Measurements from ENCODE around the gene MPI. TPM values are rescaled to one million over a fixed set of nuclear protein-coding genes. Genes with fewer than 3 reads are reported as not detected.

Gene MPI, protein sequence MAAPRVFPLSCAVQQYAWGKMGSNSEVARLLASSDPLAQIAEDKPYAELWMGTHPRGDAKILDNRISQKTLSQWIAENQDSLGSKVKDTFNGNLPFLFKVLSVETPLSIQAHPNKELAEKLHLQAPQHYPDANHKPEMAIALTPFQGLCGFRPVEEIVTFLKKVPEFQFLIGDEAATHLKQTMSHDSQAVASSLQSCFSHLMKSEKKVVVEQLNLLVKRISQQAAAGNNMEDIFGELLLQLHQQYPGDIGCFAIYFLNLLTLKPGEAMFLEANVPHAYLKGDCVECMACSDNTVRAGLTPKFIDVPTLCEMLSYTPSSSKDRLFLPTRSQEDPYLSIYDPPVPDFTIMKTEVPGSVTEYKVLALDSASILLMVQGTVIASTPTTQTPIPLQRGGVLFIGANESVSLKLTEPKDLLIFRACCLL
- total RNA-seq, result 50.8 TPM

DNA sequence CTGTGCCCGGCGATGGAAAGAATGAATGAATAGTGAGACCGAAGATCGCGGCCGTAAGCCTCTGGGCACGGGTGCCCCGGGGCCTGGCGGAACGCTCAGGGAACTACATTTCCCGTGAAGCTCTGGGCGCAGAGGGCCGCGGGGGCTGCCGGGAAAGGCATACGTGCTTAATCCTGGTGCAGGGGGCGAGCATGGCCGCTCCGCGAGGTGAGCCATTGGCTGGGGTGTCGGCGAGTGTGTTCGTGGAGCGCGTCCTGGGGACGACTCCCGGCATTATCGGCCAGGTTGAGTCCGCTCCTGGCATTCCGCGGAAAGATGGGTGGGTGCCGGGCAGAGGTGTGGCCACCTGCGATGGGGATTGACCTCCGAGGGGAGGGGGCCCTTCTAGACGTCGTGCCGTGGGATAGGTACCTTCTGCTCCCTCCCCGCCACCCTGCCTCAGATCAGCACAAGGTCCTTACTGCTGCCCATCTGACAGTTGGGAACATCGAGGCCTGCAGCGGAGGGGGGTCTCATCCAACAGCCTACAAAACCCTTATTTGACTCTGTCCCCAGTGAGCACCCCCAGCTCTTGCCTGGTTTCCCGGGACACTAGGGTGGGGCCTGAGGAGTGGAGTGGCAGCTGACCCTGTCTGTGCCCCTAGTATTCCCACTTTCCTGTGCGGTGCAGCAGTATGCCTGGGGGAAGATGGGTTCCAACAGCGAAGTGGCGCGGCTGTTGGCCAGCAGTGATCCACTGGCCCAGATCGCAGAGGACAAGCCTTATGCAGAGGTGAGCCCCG is at the start of gene MPI:
Gene MPI, plus strand, starts transcription at position 160 of the 782 bp plus-strand sequence. Its CDS starts 32 bp downstream, at position 192.
- peak; percentile 90 for DNase-seq (ENCODE audit: low spot score)

DNA sequence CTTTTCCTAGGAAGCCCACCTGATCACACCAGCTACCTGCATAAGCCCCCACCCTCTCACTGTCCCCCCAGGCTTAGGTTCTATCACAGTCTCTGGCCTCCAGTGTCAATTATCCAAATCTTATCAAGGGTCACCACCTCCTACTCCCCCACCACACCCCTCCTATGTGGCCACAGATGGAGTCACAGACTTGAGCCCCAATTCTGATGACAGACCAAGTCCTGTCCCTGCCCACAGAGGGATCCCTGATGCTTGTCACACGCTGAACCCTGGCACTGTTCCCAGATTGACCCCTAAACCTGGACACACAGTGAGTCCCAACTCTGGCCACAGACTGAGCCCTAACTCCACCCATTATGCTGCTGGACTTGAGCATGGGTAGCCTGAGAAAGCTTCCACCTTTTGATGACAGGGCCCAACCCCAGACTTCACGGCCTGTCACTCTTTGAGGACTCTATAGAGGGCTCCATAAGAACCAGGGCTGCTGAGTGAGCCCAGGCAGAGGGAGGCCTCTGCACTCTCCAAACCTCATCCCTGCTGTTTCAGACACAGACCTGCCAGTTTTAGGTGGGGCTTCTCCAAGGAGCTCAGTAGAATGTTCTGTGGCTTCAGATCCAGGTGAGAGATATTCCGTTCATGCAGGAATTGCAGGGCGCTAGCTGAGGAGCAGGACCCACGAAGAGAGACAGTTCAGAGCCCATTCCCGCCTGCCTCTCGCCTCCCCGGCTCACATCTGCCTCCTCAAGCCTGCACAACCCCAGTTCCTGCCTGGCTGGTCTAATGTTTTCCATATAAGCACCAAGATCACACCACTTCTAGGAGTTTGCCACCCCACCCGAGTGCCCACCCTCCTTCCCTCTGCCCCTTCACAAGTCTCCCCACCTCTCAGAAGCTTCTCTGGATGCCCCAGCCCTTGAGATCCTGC is 48.7 kb upstream of the MPI start:
- DNase-seq (ENCODE audit: low spot score), result no peak

DNA sequence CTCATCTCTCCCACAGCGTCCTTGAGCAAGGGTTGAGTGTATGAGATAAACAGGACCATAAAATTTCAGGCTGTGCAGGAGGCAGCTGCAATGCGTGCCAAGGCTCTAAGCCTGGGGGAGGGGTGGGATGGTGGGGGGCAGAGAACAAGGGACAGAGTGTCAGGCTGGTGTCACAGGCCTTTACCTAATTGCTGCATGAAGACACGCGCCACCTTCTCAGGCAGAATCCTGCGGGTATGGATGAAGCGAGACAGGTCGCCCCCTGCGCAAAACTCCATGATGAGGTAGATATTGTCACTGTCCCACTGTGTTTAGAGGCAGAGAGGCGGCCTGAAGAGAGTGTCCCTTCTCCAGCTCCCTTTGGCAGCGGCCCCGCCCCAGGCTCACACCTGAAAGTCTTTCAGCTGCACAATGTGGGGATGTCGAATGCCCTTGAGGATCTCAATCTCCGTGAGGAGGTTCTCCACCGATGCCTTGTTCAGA is 47.9 kb upstream of the MPI start:
- no peak for DNase-seq (ENCODE audit: low spot score)

DNA sequence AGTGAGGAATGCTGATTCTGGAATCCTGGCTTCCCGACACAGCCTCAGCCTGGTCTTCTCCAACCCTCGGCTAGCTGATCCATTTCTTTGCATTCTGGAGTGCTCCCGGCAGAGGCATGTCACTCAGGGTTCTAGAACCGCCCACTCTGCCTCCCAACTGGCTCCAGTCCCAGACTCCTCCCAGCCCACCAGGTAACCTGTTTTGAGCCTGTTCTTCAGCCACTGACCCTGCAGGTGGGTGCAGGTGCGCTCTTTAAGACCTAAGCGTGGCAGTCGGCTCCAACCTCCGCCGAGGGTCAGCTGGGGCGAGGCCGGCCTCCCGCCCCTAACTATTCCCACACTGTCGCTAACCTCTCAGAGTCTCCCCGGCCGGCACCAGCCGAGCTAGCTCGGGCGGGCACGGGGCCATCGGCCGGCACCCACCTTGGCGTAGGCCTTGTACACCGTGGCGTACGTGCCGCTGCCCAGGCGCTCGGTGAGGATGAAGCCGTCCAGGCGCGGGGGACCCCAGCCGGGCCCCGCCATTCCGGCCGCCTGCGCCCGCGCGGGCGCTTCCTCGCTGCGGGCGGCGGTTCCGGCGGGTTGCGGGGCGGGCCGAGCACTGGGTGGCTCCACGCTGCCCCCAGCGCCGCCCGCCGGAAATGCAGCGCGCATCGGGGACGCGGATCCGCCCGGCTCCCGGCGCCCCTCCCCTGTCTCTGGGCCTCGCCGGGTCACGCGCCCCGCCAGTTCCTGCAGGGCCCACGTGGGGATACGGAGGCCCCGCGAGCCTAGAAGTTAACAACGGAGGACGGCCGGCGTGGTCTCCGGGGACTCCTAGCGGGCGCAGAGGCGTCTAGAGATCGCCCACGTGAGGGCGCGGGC is 47.0 kb upstream of the MPI start, which contains the start of gene ULK3:
Gene ULK3, minus strand, starts transcription at position 576 of the 864 bp plus-strand sequence. Its CDS starts 51 bp downstream, at position 525.
- DNase-seq (ENCODE audit: low spot score), result peak; percentile 91

DNA sequence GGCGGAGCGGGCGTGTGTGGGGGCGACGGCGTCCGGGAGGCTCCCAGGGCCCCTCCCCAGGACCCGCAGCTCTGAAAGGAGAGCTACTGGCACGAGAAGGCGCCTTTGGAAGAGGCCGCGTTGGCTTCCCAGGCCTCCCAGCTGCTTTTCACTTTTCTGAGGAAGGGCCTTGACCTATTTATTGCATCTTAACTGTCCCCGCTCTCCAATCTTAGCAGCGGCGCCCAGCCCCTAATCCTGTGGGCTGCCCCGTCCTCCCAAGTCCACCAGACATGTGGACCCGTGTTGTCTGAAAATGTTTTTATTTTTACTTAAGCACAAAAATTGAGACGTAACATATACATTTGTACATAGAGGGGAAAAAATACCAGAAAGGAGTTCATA is 46.4 kb upstream of the MPI start:
- DNase-seq (ENCODE audit: low spot score), result no peak

DNA sequence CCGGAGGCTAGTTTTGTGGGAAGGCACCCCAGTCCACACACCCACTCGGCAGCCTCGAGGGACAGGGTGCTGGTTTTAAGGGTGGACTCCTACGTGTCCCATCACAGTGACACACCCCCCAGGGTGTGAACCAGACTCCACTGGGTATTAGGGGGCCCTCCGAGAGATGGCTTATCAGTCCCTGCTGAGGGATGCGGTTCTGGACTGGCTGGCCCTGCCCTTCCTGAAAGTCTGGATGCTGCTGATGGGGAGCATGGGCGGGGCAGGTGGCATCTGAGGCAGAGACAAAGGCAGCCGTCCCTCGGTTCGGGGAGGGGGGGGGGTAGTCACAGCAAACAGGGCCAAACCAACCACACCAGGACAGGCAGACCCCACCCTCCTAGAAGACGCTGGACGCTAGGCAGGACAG is 45.9 kb upstream of the MPI start:
- DNase-seq (ENCODE audit: low spot score), result no peak

DNA sequence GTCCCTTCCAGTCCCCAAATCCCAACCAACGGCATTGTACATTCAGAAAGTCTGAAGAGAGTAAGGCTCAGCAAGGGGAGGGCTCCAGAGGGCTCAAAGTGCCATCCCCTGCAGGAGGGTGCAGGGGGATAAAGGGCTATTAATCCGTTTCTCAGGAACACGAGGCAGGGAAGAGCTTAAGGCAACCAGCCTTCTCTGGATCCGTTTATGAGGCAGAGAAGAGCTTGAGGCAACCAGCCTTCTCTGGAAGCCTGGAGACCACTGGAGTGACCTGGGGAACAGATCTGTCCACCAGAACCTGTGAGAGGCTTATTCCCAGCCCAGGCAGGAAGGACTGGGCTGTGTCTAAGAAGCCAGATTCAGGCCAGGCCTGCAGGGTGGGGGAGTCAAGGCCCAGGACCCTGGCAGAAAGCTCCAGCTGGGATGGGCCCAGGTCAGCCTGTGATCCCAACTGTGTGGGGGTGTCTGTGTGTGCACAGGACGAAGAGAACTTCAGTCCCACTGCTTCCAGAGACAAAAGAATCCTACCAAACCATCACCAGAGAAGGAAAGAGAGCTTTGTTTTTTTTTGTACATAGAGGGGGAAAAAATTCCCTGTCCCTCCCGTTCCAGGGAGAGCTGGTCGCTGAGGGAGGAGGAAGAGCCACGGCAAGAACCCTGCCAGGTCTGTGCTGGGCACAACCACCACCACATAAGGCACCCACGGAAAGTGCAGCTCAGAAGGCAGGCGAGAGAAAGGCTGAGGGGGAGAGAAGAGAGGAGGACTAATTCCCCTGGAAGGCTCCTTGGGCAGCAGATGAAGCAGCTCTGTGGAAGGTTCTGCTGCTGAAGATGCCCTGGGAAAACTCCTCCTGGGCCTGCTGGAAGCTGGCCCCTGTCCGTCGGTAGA is 45.3 kb upstream of the MPI start:
- DNase-seq (ENCODE audit: low spot score), result no peak

DNA sequence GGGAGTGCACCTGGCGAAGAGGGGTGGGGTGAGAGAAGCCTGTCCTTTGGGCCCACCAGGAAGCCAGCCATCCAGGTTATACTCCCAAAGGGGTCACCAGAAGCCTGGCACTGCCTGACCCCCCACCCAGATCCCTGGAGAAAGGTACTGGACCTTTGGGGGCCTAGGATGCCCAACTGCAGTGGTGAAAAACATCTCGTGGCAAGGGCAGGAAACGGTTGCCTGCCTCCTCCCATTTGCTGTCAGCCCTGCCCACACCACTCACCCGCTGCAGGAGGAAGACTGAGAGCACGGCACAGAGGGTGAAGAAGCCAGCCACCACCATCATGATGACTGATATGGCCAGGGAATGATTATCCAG is 44.7 kb upstream of the MPI start:
- DNase-seq (ENCODE audit: low spot score), result no peak

DNA sequence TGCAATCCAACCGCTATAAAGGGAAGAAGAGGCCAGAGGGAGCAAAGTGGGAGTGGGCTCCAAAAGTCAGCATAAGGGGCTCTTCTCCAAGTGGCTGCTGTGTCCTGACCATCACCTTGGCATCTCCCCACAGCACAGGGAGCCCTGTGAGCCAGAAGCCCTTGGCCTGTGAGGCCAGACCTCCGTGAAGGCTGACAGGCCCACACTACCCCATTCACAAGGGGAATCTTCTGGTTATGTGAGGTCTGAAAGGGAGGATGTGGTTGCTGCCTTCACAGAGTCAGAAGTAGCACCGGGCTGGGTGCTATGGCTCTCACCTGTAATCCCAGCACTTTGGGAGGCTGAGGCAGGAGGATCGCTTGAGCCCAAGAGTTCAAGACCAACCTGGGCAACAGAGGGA is 44.3 kb upstream of the MPI start:
- no peak for DNase-seq (ENCODE audit: low spot score)

DNA sequence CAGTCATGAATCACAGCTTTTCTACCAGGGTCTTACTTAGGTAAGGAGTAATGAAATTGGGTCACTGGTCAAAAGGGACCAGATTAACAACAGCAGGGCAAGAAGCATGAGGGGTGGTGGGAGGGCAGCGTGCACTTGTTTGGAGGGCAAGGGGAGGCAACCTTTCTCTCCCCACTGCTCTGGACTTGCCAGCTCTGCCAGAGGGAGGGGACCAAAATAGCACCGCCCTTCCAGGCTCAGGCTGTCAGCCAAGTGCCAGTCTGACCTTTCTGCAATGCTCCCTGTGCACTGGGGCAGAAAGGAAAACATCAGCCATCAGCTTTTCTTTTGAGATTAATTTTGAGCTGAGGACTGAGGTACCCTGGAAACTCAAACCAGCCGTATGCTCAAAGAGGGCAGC is 42.4 kb upstream of the MPI start:
- no peak for DNase-seq (ENCODE audit: low spot score)

DNA sequence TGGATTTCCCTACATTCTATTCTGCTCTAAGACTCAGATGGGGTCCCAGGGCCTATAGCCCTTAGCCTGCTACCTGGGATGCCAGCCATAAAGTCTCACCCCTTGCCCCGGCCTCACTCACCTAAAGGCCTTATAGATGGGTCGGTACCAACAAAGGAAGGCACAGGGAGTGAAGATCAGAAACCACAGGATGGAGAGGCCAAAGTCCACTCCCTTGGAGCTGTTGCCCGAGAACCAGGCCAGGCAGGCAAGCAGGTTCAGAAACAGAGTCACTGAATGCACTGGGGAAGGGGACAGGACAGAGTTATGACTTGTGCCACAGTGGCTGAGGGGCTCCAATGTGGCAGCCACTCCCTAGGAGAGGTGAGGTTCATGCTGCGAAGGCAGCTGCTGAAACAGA is 39.4 kb upstream of the MPI start:
- DNase-seq (ENCODE audit: low spot score), result no peak

DNA sequence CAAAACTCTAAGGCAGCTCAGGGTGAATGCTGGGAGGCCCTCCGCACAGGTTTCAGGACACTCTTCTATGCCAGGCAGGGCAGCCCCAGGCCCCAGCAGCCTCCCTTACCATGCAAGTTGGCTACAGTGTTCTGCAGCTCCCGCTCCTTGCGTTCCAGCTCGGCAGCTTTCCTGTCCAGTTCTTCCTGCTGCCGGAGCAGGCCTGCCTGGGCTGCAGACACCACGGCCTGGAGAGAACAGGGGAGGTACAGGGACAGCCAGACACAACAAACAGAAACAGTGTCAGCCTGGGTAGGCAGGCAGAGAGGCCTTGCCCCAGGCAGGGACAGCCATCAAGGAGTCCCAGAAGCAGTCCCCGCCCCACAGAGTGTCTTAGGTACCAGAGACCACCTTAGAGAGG is 37.9 kb upstream of the MPI start:
- DNase-seq (ENCODE audit: low spot score), result no peak

DNA sequence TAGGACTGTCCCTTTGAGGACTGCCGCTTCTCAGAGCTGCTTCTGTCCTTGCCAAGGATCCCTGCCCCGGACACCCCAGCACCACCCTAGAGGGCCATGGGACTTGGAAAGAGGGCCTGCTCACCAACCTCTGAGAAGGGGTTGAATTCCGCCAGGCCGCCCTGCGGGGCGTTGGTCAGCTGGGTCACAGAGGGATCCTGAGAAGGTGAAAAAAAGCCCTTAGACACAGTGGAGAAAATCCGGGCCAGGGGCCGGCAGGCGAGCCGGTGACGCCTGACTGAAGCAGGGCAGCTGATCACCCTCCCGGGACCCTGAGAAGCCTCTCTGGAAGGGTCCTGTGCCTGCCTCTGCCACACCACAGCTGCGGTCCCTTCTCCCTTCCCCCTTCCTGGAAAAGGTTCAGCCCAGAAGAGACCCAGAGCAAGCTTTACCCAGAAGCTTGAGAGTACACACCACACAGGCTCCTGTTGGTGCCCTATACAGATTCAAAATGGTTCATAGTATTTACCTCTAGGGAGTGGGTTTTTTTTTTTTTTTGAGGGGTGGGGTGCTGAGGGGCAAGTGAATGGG is 35.3 kb upstream of the MPI start:
- DNase-seq (ENCODE audit: low spot score), result no peak

DNA sequence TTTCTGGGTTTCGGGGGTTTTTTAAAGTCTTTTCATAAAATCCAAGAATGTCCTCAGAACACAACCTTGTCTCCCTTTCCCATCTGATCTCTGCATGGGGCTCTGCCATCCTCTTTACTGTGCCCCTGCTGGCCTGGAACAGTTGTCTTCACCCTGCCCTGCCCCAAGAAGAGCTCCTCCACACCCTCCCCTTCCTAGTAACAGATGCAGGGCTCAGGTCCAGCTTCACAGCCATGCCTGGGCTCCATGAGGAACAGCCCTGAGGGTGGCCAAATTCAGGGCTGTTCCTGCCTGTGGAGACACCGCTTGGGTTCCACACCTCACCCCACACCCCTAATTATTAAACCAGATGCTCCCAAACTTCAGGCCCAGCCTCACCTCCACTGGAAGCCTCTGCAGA is 34.0 kb upstream of the MPI start:
- no peak for DNase-seq (ENCODE audit: low spot score)

DNA sequence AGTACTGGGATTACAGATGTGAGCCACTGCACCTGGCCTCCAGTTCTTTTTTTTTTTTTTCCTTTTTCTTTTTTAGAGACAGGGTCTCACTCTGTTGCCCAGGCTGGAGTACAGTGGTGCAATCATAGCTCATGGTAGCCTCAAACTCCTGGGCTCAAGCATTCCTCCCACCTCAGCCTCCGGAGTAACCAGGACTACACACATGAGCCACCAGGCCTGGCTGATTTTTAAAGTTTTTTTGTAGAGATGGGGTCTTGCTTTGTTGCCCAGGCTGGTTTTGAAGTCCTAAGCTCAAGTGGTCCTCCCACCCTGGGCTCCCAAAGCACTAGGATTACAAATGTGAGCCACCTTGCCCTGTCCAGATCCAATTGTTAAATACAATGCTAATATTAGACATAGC is 33.3 kb upstream of the MPI start:
- no peak for DNase-seq (ENCODE audit: low spot score)

DNA sequence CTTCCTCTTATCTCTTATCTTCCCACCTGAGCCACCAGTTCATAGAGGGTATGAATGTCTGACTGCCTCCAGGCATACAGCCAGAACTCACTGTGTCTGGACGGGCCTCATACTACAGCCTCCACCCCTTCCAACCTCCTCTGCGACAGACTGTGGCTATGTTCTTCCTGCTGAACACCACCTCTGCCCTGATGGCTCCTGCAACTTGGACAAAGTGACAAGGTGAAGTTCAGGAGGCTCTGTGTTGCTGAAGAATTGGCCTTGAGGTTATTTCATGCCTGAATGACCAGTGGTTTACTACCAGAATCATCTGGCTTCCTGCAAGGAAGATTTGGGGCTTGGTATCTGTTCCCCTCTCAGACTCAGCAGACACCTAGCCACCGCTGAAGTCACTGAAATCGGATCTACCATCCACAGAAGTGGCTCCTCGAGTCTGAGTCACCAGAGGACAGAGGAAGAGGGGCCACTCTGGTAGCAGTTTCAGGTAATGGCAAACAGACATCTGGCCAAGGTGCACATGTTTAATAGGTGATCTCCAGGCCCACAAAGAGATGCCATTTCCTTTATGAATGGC is 32.7 kb upstream of the MPI start:
- no peak for DNase-seq (ENCODE audit: low spot score)

DNA sequence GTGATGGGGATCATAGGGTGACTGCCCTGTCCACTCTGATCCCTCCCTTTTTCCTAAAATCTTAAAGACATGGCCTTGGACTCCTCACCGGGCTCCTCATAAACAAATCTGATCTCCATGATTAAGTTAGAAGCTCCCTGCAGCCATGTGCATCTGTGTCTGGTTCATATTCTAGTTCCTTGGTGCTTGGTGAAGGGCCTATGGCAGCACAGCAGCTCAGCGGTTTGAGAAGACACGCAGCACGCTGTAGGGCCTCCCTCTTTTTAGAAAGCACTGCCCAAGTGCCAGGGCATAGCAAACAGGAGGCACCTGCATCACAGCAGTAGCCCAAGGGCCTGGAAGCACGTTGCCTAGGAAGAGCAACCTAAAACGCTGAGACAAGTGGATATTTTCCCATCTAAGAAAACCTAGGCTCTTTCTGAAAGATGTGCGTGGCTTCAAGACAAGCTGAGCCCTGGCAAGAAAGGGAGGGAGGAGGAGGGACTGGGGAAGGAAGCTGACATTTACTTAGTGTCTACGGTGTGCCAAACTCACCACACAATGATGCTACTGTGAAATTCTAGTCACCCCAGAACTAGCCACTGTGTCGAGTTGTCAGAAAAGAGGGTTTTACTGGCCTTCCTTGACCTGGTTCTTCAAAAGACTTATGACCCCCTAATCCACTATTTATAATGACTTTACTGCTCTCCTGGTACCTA is 32.0 kb upstream of the MPI start:
- DNase-seq (ENCODE audit: low spot score), result no peak

DNA sequence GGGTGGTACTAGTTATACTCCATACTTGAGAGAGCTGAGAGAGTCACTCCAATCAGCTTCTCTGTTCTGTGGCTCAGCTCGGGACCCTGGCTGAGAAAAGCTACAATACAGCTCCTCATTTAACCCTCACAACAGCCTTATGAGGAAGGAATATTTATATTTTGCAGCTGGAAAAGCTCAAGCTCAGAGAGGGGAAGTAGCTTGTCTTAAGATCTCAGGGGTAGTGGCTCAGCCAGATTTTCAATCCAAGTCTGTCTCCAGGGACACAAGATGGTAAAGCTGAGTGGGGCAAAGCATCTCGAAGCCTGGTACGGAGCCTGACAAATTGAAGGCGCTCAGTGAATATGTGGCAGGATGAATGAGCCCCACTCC is 31.5 kb upstream of the MPI start:
- no peak for DNase-seq (ENCODE audit: low spot score)

All from ureter (tissue), 1 donor.